Loucy (cell line): ENCODE results near the gene OCEL1.

Source experiments
- EZH2phosphoT487 ChIP-seq: fragments of 200-600 bp; IDR thresholded peaks from 2 replicates; pipeline ENCODE4 v1.6.1; 2018; ENCODE audit warnings: antibody characterized with exemption, mild to moderate bottlenecking, moderate library complexity, borderline replicate concordance
- TF ChIP-seq, protein P1 (sequence below): fragments of 200-600 bp; sonication (generic); conservative IDR thresholded peaks from 2 replicates; pipeline ENCODE4 v1.5.1; 2014; ENCODE audit warnings: mild to moderate bottlenecking, antibody characterized with exemption, low read length

DNA sequence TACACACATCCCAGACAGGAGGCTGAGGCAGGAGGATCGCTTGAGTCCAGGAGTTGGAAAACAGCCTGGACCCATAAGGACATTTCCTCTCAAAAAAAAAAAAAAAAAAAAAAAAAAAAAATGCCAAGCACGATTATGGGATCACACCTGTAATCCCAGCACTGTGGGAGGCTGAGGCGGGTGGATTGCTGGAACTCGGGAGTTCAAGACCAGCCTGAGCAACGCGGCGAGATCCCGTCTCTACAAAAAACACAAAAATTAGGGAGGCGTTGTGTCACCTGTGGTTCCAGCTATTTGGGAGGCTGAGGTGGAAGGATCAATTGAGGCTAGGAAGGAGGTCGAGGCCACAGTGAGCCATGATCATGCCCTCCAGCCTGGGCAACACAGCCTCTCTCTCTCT lies 973 bp upstream of the OCEL1 start:
- TF ChIP-seq, protein P1, sequence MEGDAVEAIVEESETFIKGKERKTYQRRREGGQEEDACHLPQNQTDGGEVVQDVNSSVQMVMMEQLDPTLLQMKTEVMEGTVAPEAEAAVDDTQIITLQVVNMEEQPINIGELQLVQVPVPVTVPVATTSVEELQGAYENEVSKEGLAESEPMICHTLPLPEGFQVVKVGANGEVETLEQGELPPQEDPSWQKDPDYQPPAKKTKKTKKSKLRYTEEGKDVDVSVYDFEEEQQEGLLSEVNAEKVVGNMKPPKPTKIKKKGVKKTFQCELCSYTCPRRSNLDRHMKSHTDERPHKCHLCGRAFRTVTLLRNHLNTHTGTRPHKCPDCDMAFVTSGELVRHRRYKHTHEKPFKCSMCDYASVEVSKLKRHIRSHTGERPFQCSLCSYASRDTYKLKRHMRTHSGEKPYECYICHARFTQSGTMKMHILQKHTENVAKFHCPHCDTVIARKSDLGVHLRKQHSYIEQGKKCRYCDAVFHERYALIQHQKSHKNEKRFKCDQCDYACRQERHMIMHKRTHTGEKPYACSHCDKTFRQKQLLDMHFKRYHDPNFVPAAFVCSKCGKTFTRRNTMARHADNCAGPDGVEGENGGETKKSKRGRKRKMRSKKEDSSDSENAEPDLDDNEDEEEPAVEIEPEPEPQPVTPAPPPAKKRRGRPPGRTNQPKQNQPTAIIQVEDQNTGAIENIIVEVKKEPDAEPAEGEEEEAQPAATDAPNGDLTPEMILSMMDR, result no peak
- no peak for TF ChIP-seq EZH2phosphoT487
